Neural crest cell (in vitro differentiated cells): Measurements from ENCODE around the gene GALNT14. TPM values are rescaled to one million over a fixed set of nuclear protein-coding genes. Genes with fewer than 3 reads are reported as not detected.
A peak's percentile ranks its signal among the peaks of the same experiment; 100 is the strongest.

Experiments
- DNase-seq: peaks from one replicate; pipeline ENCODE4 v3.0.0; 2021; ENCODE audit warnings: low read depth, mixed read lengths, low spot score
- H3K27ac Mint-ChIP-seq: one replicate; pipeline ENCODE4 v1.8.0; 2021; ENCODE audit warnings: mild to moderate bottlenecking, mixed read lengths; ENCODE audit not compliant: unreplicated experiment
- H3K27me3 Mint-ChIP-seq: 2 replicates; pipeline ENCODE4 v1.8.0; 2021; ENCODE audit warnings: low read depth, mild to moderate bottlenecking, mixed read lengths
- H3K36me3 Mint-ChIP-seq: 2 replicates; pipeline ENCODE4 v1.8.0; 2021; ENCODE audit warnings: low read depth, mild to moderate bottlenecking, mixed read lengths
- H3K4me1 Mint-ChIP-seq: 2 replicates; pipeline ENCODE4 v1.8.0; 2021; ENCODE audit warnings: mixed read lengths
- H3K4me3 Mint-ChIP-seq: one replicate; pipeline ENCODE4 v1.8.0; 2021; ENCODE audit warnings: mild to moderate bottlenecking, mixed read lengths
- H3K9me3 Mint-ChIP-seq: 2 replicates; pipeline ENCODE4 v1.8.0; 2021; ENCODE audit warnings: mixed read lengths
- total RNA-seq: library from RNA; stranded (reverse); gene quantifications from 2 replicates; pipeline ENCODE4 v1.2.1, GENCODE V29; 2021
- TF ChIP-seq, protein P1 (sequence below): fragments of 200-600 bp; sonication (generic); conservative IDR thresholded peaks from 2 replicates; pipeline ENCODE4 v1.5.0; 2021; ENCODE audit warnings: antibody characterized with exemption, mild to moderate bottlenecking

GALNT14 gene
- total RNA-seq, 1 donor from 2014 or later: 1.5 TPM

DNA sequence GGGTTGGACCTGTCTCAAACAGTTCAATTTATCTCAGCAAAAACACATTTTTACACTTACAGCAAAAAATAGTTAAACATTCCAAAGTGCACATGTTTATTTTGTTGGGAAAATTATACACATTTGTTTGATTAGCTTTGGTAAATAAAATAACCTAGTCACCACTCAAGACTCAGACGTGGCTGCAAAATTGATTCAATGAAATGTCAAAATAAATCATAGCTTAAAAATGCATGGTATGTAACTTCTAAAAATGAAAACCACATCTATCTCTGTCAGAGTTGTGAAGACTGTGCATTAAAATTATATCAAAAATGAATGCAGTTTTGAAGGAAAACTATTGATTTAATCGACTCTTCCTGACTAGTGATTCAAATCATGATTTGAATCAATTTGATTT lies 56.7 kb downstream of the GALNT14 start:
- Mint-ChIP-seq H3K4me3 (no peak overlapping the region), H3K9me3 (no peaks in the 10 kb centered on the region), H3K27me3 (peaks cover 15% of the 10 kb centered on the region), H3K36me3 (no peaks in the 10 kb centered on the region), H3K27ac (no peak overlapping the region), H3K4me1 (no peaks in the 10 kb centered on the region)
- TF ChIP-seq, protein P1, sequence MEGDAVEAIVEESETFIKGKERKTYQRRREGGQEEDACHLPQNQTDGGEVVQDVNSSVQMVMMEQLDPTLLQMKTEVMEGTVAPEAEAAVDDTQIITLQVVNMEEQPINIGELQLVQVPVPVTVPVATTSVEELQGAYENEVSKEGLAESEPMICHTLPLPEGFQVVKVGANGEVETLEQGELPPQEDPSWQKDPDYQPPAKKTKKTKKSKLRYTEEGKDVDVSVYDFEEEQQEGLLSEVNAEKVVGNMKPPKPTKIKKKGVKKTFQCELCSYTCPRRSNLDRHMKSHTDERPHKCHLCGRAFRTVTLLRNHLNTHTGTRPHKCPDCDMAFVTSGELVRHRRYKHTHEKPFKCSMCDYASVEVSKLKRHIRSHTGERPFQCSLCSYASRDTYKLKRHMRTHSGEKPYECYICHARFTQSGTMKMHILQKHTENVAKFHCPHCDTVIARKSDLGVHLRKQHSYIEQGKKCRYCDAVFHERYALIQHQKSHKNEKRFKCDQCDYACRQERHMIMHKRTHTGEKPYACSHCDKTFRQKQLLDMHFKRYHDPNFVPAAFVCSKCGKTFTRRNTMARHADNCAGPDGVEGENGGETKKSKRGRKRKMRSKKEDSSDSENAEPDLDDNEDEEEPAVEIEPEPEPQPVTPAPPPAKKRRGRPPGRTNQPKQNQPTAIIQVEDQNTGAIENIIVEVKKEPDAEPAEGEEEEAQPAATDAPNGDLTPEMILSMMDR: no peak
- DNase-seq: no peak

DNA sequence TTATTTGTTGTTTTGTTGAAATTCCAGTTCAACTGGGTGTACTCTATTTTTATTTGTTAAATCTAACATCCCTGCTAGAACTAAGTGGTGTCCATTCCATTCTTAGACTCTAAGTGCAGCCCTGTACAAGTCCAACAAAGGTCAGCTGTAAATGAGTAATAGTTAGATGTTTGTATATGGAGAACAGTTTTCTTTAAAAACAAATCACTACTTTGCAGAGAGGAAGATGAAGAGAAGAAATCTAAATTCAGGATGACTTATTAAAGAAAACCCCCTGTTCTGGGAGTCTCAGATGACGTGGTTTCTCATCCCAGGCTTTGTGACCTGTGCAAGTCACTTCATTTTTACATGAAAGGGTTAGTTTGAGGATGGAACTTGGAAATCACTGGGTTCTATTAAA lies 57.9 kb downstream of the GALNT14 start:
- no peak overlapping the region for H3K27ac Mint-ChIP-seq
- TF ChIP-seq, protein P1: no peak
- no peaks in the 10 kb centered on the region for H3K9me3 Mint-ChIP-seq
- peaks cover 3% of the 10 kb centered on the region for H3K4me1 Mint-ChIP-seq
- H3K36me3 Mint-ChIP-seq: no peaks in the 10 kb centered on the region
- no peak overlapping the region for H3K4me3 Mint-ChIP-seq
- DNase-seq: no peak
- peaks cover 17% of the 10 kb centered on the region for H3K27me3 Mint-ChIP-seq

DNA sequence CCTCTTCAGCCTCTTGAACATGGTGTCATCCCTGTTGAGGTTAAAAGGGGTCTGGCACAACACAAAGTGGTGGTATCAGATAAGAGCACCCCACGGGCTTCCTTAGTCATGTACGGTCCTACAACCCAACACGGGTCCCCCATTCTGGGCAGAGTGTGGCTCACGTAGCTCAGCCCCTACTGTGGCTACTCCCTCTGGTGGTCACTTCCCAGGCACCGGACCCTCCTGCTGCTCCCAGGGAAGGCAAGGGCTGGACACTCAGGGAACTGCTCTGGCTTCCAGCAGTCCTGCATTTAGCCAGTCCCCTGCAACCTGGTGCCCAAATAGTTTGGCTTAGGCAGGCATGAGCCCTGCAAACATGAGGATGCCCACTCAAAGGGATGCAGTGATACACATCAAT lies 58.6 kb downstream of the GALNT14 start:
- TF ChIP-seq, protein P1: peak; percentile 53
- peaks cover 19% of the 10 kb centered on the region for H3K27me3 Mint-ChIP-seq

DNA sequence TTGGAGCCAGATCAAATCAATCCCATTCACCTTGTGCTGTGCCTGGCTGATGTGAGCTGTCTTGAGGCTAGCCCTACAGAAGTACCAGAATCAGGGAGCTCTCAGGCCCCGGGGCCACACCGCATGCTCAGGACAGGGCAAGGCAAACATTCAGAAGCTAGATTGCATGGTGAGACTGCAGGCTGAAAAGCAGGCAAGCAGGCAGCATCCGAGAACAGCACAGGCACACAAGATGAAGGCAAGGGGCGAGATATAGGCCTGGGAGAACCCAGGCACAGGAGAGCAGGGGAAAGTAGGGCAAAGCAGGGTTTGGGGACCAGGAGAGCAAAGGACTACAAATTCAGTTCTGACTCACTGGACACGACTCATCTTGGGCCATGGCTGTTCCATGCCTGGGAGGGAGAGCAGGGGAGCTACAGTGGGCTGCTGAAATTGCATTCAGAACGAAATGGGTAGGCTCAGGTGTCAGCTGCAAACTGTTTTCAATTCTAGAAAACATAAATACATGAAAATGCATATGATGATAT lies 59.6 kb downstream of the GALNT14 start:
- Mint-ChIP-seq H3K27ac (no peak overlapping the region), H3K4me3 (no peak overlapping the region), H3K27me3 (peaks cover 14% of the 10 kb centered on the region), H3K9me3 (no peaks in the 10 kb centered on the region), H3K36me3 (no peaks in the 10 kb centered on the region), H3K4me1 (peaks cover 4% of the 10 kb centered on the region)
- TF ChIP-seq, protein P1: no peak
- no peak for DNase-seq

More for the DNA sequence above, 58.6 kb downstream of the GALNT14 start:
- no peak overlapping the region for H3K27ac Mint-ChIP-seq
- H3K36me3 Mint-ChIP-seq: no peaks in the 10 kb centered on the region
- H3K4me3 Mint-ChIP-seq: no peak overlapping the region
- DNase-seq: peak; percentile 35
- no peaks in the 10 kb centered on the region for H3K9me3 Mint-ChIP-seq
- peaks cover 4% of the 10 kb centered on the region for H3K4me1 Mint-ChIP-seq

DNA sequence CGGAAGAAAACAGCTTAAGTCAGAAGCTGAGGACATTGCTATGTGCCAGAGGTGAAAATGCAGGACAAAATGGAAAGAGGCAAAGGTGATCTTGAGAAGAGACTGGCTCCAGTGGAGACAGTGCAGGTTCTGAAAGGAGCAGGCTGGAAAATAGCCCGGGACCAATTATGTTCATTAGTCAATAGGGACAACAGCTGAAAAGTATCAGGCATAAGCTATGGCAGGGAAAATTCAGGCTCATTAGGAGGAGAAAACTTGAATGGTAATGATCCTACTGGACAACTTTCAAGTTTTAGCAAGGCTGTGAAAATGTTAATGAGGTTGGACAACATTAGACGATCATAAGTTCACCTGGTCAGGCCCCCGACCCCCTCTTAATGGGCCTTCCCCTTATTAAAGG lies 60.2 kb downstream of the GALNT14 start:
- Mint-ChIP-seq H3K4me3 (no peak overlapping the region), H3K27ac (no peak overlapping the region), H3K36me3 (no peaks in the 10 kb centered on the region), H3K4me1 (peaks cover 4% of the 10 kb centered on the region), H3K9me3 (no peaks in the 10 kb centered on the region), H3K27me3 (peaks cover 13% of the 10 kb centered on the region)
- no peak for DNase-seq
- TF ChIP-seq, protein P1: no peak
